ENCODE data around the gene FBLIM1.

DNA sequence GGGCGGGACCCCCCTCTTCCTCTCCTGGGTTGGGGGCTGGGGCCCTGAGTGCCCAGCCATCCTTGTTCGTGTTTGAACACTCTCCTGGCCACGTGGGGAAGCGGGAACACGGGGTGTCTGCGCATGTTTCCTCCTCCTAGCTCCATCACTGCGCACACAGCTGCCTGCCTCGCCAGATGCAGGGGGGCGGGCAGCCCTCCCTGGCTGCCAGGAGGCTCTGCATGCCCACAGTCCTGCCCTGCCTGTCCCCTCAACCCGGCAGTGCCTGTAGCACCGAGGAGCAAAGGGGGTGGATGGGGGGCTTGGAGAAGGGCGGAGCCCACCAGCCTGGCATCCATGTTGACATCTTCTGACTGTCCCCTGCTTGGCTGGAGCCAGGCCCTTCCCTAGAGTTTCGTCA is 24.3 kb upstream of the FBLIM1 start:
- TF ChIP-seq POLR2A (IDR thresholded peaks at IDR 0.05) (no peak), POLR2AphosphoS5 (IDR thresholded peaks at IDR 0.05) (no peak), EP300 (IDR thresholded peaks at IDR 0.05) (no peak)
- TF ChIP-seq, protein P1, sequence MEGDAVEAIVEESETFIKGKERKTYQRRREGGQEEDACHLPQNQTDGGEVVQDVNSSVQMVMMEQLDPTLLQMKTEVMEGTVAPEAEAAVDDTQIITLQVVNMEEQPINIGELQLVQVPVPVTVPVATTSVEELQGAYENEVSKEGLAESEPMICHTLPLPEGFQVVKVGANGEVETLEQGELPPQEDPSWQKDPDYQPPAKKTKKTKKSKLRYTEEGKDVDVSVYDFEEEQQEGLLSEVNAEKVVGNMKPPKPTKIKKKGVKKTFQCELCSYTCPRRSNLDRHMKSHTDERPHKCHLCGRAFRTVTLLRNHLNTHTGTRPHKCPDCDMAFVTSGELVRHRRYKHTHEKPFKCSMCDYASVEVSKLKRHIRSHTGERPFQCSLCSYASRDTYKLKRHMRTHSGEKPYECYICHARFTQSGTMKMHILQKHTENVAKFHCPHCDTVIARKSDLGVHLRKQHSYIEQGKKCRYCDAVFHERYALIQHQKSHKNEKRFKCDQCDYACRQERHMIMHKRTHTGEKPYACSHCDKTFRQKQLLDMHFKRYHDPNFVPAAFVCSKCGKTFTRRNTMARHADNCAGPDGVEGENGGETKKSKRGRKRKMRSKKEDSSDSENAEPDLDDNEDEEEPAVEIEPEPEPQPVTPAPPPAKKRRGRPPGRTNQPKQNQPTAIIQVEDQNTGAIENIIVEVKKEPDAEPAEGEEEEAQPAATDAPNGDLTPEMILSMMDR (IDR thresholded peaks at IDR 0.05), result no peak

Data from stomach (tissue), 4 donors.